Vagina (tissue), 2 donors: ENCODE results near the gene PIK3R3. TPM values are rescaled to one million over a fixed set of nuclear protein-coding genes. Genes with fewer than 3 reads are reported as not detected.

Experiments
- DNase-seq, 2 donors: peaks; one replicate each; pipeline ENCODE4 v3.0.0-alpha.2; 2017; ENCODE audit errors: extremely low spot score in 2 of 2
- H3K27ac ChIP-seq: fragments of 200-600 bp; sonication (generic); one replicate; pipeline ENCODE4 v1.5.1; 2019
- H3K27me3 ChIP-seq: fragments of 200-600 bp; sonication (generic); one replicate; pipeline ENCODE4 v1.5.1; 2019
- H3K36me3 ChIP-seq, 2 donors: fragments of 200-600 bp; sonication (generic); one replicate each; pipeline ENCODE4 v1.5.1; 2017 to 2019
- H3K4me1 ChIP-seq: fragments of 200-600 bp; sonication (generic); one replicate; pipeline ENCODE4 v1.5.1; 2019
- H3K4me3 ChIP-seq, 2 donors: fragments of 200-600 bp; sonication (generic); 1 replicate in 1 of 2; 2 replicates in 1 of 2; pipeline ENCODE4 v1.5.1; 2016 to 2019
- H3K9me3 ChIP-seq: fragments of 200-600 bp; sonication (generic); one replicate; pipeline ENCODE4 v1.5.1; 2019
- POLR2A ChIP-seq, 2 donors: fragments of 450-650 bp; IDR thresholded peaks; one replicate each; pipeline ENCODE4 v1.6.1; 2017; ENCODE audit warnings: antibody characterized with exemption in 2 of 2, mild to moderate bottlenecking in 2 of 2, moderate library complexity in 2 of 2
- POLR2AphosphoS5 ChIP-seq, 2 donors: sonication (generic); formaldehyde crosslinking; IDR thresholded peaks; one replicate each; pipeline ENCODE4 v1.9.0; 2017; ENCODE audit warnings: antibody characterized with exemption in 2 of 2, mild to moderate bottlenecking in 2 of 2, low read depth in 1 of 2; ENCODE audit not compliant: insufficient read depth in 1 of 2
- intact Hi-C: fragments of 100-400 bp; cut with DNase I; formaldehyde crosslinking; loops from one replicate; pipeline ENCODE4 v1.15.1; 2023
- total RNA-seq: library from RNA; depleted of rRNA; stranded (reverse); fragments of >200 nt; gene quantifications from one replicate; pipeline ENCODE4 v1.2.3, GENCODE V29; 2016
- TF ChIP-seq, protein P1 (sequence below), 3 experiments: fragments of 450-650 bp in 2 of 3; fragments of 200-600 bp in 1 of 3; sonication (generic) in 1 of 3; IDR thresholded peaks; one replicate each; pipeline ENCODE4 v1.5.1; 2017 to 2019; ENCODE audit warnings: antibody characterized with exemption in 3 of 3, mild to moderate bottlenecking in 2 of 3, moderate library complexity in 2 of 3

PIK3R3 gene
- total RNA-seq, 1 donor from 2014 or later: 27.0 TPM

DNA sequence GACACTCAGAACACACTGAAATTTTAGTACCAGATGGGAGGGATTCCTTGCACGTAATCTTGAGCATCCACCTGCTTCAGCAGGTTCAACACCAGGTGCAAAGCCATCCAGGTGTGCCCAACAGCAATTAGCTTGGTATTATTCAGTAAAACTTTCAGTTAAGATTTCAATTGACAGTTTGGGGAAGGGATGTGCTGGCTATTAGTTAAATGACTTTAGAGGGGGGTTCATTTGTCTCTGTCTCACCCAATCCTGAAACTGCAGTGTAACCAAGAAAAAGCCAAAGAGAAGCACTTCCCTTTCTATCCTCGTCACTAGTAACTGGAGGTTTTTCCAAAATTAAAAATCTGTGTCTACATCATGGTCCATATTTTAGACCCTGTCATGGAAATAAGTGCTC lies 90.9 kb downstream of the PIK3R3 start:
- no peak overlapping the region for H3K4me3 ChIP-seq
- H3K36me3 ChIP-seq: no peaks in the 10 kb centered on the region
- intact Hi-C loops: no loop called here
- no peak for TF ChIP-seq POLR2AphosphoS5 (IDR thresholded peaks at IDR 0.05; ENCODE audit: insufficient read depth in 1 of 2, low read depth in 1 of 2)
- TF ChIP-seq, protein P1, sequence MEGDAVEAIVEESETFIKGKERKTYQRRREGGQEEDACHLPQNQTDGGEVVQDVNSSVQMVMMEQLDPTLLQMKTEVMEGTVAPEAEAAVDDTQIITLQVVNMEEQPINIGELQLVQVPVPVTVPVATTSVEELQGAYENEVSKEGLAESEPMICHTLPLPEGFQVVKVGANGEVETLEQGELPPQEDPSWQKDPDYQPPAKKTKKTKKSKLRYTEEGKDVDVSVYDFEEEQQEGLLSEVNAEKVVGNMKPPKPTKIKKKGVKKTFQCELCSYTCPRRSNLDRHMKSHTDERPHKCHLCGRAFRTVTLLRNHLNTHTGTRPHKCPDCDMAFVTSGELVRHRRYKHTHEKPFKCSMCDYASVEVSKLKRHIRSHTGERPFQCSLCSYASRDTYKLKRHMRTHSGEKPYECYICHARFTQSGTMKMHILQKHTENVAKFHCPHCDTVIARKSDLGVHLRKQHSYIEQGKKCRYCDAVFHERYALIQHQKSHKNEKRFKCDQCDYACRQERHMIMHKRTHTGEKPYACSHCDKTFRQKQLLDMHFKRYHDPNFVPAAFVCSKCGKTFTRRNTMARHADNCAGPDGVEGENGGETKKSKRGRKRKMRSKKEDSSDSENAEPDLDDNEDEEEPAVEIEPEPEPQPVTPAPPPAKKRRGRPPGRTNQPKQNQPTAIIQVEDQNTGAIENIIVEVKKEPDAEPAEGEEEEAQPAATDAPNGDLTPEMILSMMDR (IDR thresholded peaks at IDR 0.05): no peak
- peaks cover 9% of the 10 kb centered on the region for H3K4me1 ChIP-seq
- no peak for DNase-seq
- H3K27me3 ChIP-seq: no peaks in the 10 kb centered on the region
- no peaks in the 10 kb centered on the region for H3K9me3 ChIP-seq
- no peak overlapping the region for H3K27ac ChIP-seq

DNA sequence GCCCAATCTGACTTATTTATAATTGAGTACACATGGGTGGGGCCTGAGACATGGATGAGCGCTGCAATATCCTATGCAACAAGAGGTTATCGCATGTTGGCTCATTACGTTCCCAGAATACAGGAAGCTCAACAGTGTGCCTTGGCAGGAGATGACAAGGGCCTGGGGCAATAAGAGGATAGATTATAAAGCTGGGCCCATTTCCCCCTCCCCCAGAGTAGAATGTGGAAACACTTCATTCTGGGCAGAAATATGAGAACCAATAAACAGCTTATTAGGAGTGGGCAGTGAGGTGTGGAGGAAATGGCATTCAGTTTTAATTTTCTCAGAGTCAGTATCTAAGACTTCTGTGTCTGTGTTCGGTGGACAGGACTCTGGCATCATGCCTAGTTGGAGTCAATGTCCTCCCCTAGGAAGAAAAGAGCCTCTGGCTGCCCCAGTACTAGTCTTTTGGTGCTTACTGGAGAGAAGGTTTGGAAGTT lies 92.8 kb downstream of the PIK3R3 start:
- peak in 1 of 2 donors; percentile 56 for TF ChIP-seq POLR2AphosphoS5 (IDR thresholded peaks at IDR 0.05; ENCODE audit: insufficient read depth in 1 of 2, low read depth in 1 of 2)
- TF ChIP-seq, protein P1 (IDR thresholded peaks at IDR 0.05): no peak
- no peak for TF ChIP-seq POLR2A (IDR thresholded peaks at IDR 0.05)
- intact Hi-C loops: no loop called here
- no peak for DNase-seq
- H3K4me1 ChIP-seq: peaks cover 9% of the 10 kb centered on the region
- no peak overlapping the region for H3K27ac ChIP-seq
- H3K4me3 ChIP-seq: no peak overlapping the region
- H3K9me3 ChIP-seq: no peaks in the 10 kb centered on the region
- H3K36me3 ChIP-seq: no peaks in the 10 kb centered on the region
- no peaks in the 10 kb centered on the region for H3K27me3 ChIP-seq

DNA sequence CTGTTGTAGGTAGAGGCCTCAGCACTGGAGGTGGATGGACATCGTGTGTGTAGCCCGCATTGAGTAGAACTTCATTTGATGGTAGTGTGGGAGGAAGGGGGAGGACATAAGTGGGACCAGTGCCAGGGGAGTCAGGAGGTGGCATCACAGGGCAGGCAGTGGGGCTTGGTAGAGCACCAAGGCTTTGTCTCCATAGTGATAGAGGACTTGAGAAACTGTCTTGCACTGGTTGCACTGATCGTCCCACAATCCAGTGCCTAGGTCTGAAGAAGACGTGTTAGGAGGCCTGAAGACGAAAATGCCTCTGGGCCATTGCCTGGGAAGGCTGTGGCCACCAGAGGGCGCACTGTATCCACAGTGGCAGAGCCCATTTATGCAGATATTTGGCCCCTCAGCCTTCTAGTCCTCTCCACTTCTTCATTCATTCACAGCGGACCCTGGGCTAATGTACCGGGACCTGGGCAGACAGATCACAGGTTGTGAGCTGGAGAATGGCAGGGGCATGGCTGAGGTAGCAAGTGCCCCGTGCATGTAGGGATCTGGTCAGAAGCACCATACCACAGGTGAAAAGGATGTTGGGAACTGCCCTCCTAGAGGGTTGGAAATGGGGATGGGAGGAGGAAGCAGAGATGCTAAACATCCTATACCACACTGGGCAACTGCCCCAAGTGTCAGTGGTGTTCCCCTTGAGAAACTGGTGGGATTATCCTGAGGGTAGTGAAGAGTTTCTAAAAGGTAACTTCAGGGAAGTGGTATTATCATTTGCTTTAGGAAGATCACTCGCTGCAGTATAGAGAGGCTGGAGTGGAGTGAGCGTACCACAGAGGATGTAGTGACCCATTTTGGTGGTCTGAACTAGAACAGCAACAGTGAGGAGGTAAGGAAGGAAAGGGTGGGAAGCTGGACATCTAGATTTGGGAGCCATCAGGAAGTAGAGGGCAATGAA lies 95.3 kb downstream of the PIK3R3 start:
- H3K36me3 ChIP-seq: no peaks in the 10 kb centered on the region
- no peak overlapping the region for H3K27ac ChIP-seq
- intact Hi-C loops: loop anchor here (2.0 kb wide), 1 partner anchor 144 kb away; no protein-coding TSS in a partner anchor
- H3K4me1 ChIP-seq: peaks cover 9% of the 10 kb centered on the region
- no peak for DNase-seq
- TF ChIP-seq, protein P1 (IDR thresholded peaks at IDR 0.05): peak; percentile 96 to 98 (median 96)
- no peak for TF ChIP-seq POLR2A (IDR thresholded peaks at IDR 0.05)
- peak; percentile 52 to 57 for TF ChIP-seq POLR2AphosphoS5 (IDR thresholded peaks at IDR 0.05; ENCODE audit: insufficient read depth in 1 of 2, low read depth in 1 of 2)
- no peak overlapping the region for H3K4me3 ChIP-seq
- no peaks in the 10 kb centered on the region for H3K27me3 ChIP-seq
- no peaks in the 10 kb centered on the region for H3K9me3 ChIP-seq

DNA sequence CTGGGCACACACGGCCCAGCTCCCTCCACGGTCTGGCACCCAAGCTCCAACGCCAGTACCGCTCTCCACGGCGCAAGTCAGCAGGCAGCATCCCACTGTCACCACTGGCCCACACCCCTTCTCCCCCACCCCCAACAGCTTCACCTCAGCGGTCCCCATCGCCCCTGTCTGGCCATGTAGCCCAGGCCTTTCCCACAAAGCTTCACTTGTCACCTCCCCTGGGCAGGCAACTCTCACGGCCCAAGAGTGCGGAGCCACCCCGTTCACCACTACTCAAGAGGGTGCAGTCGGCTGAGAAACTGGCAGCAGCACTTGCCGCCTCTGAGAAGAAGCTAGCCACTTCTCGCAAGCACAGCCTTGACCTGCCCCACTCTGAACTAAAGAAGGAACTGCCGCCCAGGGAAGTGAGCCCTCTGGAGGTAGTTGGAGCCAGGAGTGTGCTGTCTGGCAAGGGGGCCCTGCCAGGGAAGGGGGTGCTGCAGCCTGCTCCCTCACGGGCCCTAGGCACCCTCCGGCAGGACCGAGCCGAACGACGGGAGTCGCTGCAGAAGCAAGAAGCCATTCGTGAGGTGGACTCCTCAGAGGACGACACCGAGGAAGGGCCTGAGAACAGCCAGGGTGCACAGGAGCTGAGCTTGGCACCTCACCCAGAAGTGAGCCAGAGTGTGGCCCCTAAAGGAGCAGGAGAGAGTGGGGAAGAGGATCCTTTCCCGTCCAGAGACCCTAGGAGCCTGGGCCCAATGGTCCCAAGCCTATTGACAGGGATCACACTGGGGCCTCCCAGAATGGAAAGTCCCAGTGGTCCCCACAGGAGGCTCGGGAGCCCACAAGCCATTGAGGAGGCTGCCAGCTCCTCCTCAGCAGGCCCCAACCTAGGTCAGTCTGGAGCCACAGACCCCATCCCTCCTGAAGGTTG lies 97.6 kb downstream of the PIK3R3 start:
- Histone ChIP-seq H3K36me3 (no peaks in the 10 kb centered on the region), H3K4me1 (peaks cover 9% of the 10 kb centered on the region), H3K27ac (no peak overlapping the region), H3K9me3 (no peaks in the 10 kb centered on the region), H3K4me3 (no peak overlapping the region), H3K27me3 (no peaks in the 10 kb centered on the region)
- TF ChIP-seq POLR2AphosphoS5 (IDR thresholded peaks at IDR 0.05; ENCODE audit: insufficient read depth in 1 of 2, low read depth in 1 of 2) (no peak), POLR2A (IDR thresholded peaks at IDR 0.05) (no peak)
- TF ChIP-seq, protein P1 (IDR thresholded peaks at IDR 0.05): no peak
- intact Hi-C loops: no loop called here
- DNase-seq: no peak
